NCI-H1436 treated with DMSO at 0.1 percent for 48 hours (cell line): ENCODE results near the gene ZBTB49.

ENCODE experiments used
- DNase-seq: peaks from one replicate; lab custom pipeline; 2025; lab: John Stamatoyannopoulos, UW

Gene ZBTB49

GRCh38 chr4:4281787-4282186 lies 8.3 kb upstream of the ZBTB49 start:
- DNase-seq = no peak

DNA sequence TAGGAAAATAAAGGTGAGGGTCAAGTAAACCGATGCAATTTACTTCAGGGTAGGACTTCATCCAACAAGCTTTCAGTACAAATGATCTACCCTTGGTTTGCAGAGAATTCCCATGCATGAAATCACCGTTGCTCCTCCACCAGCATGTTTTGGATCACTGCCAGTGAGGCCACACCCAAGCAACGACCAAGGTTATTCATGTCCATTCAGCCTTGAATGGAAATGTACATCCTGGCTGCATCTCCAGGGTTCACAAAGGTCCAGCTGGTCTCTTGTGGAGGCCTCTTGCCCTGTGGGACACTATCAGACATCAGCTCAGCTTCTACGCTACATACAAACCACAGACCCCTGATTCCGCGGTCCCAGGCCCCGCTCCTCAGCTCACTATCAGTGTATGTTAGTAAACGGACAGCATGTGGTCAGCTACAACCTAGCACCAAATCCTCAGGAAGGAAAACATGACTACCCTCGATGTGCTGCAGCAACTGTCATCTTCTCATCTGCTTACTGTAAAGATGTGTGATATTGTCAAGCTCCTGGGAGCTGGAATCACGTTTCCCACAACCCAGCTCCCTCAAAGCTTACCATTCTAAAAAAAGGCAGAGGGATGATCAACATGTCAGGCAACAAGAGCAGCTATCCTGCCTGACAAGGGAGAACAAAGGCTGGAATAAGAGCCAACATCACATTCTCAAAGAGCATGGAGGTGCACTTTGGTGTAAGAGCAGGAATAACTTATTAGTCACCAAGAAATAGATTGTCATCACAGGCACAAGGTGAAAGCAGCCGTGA lies 5.0 kb upstream of the ZBTB49 start:
- no peak for DNase-seq

DNA sequence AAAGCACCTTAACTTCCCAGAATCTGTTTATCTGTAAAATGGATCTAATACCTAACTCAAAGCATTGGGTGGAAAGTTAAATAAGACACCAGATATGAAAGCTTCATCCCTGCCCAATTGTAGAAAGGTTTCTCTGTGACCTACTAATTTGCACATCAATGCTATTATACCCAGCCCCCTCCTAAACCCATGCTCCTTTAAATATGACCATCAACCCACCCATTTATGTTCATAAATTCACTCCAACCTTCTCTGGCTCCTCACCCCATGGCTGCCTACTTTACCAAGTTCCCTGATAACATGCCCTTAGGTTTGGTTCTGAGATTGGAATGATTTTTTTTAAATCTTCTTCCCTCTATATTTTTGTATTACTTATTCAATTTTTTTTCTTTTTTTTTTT lies 2.0 kb upstream of the ZBTB49 start:
- no peak for DNase-seq

DNA sequence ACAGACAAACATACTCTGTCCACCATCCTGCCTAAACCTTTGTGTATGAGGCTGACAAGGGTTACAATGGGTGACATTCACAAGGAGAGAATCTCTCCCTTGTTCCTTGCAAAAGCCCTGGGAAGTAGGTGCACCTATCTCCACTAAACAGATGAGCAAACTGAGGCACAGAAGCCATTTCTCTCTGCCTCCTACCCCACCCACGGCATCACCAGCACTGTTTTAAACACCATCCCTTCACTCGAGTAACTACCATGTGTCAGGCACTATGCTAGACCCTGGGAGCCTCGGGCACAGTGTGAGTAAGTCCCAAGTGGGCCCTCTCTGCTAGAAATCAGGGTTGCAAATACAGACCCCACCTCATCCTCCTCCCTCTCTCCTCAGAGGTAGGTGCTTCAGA lies 996 bp upstream of the ZBTB49 start:
- no peak for DNase-seq

DNA sequence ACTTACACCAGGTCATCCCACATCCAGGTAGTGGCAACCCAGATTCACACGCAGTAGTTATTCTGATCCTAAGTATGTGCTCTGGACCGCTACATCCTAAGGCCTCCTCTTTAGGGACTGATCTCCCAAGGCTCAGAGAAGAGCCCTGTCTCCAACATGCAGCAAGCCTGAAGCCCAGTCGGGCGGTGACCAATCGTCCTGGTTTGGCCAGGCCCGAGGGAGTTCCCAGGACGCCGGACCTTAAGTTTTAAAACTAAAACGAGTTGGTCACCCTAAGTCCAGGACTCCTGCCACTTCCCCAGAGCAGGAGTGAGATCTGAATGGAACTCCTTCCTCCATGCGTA lies 482 bp upstream of the ZBTB49 start:
- no peak for DNase-seq

DNA sequence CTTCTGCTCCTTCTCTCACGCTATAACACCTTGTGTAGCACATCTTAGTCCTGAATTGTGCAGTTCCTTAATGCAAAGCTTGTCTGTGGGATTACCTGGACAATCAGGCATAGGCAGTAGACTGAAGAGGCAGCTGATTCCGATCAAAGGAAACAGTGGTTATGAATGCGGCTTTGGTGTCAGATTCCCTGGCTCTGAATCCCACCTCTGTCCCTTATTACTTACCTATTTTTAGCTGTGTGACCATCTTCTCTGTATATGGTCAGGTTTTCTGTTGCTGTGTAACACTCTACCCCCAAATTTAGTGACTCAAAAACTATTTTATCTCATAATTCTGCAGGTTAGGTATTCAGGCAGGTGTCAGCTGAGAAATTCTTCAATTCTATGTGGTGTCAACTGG lies 3.2 kb downstream of the ZBTB49 start:
- no peak for DNase-seq

DNA sequence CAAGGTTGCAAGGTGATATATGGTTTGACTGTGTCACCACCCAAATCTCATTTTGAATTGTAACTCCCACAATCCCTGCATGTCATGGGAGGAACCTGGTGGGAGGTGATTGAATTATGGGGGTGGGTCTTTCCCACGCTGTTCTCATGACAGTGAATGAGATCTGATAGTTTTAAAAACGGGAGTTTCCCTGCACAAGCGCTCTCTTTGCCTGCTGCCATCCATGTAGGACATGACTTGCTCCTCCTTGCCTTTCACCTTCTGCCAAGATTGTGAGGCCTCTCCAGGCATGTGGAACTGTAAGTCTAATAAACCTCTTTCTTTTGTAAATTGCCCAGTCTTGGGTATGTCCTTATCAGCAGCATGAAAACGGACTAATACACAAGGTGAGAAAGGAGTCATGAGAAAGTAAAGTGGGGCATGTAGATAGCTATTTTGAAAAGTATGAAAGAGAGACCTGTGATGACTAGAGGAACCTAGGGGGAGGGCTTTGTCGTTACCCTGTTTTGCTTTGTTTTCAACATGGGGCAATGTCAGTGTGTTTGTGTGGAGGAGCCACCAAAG lies 6.3 kb downstream of the ZBTB49 start:
- DNase-seq = no peak

DNA sequence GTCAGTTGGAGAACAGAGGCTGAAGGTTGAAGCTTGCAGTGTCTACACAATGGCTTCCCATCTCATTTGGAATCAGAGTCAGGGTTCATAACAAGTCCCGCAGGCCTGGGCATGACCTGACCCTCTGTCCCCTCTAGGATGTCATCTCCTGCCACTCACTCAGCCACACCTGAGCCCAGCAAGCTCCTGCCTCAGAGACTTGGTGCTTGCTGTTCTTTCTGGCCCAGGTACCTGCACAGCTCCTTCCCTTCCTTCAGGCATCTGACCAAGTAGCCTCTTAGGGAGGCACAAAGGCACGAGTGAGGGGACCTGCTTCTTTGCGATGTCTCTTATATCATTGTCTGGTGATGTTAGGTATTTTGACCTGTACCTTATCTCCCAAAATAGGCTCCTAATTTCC lies 9.0 kb downstream of the ZBTB49 start:
- no peak for DNase-seq

DNA sequence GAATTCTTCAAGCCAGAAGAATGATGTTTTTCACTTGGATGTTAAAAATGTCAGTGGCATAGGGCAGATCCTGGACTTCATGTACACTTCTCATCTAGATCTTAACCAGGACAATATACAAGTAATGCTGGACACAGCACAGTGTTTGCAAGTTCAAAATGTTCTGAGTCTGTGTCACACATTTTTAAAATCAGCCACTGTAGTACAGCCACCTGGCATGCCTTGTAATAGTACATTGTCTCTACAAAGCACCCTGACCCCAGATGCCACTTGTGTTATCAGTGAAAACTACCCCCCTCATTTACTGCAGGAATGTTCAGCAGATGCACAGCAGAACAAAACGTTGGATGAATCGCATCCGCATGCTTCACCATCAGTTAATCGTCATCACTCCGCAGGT lies 11.9 kb downstream of the ZBTB49 start:
- no peak for DNase-seq

DNA sequence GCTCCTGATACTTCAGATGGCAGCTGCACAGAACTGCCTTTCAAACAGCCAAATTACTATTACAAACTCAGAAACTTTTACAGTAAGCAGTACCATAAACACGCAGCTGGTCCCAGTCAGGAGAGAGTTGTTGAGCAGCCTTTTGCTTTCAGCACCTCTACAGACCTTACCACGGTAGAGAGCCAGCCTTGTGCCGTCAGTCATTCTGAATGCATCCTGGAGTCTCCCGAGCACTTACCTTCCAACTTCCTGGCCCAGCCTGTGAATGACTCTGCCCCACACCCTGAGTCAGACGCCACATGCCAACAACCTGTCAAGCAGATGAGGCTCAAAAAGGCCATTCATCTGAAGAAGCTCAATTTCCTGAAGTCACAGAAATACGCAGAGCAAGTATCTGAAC lies 12.4 kb downstream of the ZBTB49 start:
- no peak for DNase-seq

GRCh38 chr4:4306920-4307319 lies 16.9 kb downstream of the ZBTB49 start:
- no peak for DNase-seq

GRCh38 chr4:4308800-4309441 lies 18.9 kb downstream of the ZBTB49 start:
- no peak for DNase-seq

GRCh38 chr4:4311193-4311592 lies 21.1 kb downstream of the ZBTB49 start:
- no peak for DNase-seq

- DNase-seq = no peak
Measured at GRCh38 chr4:4315461-4316149, 25.6 kb downstream of the ZBTB49 start.

DNA sequence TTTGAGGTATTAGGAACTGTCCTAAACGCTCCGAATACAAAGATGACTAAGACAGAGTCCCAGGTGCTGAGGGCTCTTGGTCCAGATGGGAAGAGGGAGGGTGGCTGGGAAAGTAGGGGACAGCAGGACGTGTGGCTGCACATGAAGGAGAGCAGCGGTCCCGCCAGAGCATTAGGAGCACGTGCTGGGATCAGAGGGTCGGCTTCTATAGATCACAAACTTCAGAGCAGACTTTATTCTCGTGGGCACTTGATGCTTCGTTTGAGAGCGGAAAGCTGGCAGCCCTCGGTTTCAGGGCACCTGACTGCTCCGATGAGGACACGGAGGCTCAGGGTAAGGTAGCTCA lies 26.1 kb downstream of the ZBTB49 start:
- no peak for DNase-seq

DNA sequence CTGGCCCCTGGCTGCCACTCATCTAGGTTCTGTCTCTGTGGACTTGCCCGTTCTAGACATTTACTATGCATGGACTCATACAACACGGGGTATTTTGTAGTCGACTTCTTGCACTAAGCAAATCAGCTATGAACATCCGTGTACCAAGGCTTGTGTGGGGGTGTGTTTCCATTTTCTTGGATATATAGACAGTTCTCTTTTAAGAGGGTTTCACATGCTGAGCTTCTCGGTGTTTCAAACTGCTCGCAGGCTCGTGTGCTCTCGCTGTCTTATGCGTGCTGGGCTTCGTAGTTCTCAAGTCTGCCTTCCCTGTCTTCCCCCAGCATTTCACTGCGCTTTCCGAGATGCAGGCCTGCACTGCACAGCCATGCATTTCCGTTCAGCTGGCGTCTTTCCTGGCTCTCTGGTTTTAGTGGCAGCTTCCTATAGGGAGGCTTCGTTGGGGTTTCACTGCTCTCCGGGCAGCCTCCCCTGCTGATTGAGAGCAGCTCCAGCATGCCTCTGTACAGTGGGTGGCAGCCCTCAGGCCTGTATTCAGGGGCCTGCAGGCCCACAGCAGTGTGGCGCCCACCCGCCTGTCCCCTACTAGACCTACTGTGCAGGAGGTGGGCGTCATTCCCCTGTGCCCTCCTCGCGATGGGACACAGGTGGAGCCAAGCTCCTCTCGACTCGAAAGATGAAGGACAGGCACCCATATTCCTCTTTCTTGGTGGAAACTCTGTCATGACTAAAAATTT lies 27.6 kb downstream of the ZBTB49 start:
- no peak for DNase-seq

DNA sequence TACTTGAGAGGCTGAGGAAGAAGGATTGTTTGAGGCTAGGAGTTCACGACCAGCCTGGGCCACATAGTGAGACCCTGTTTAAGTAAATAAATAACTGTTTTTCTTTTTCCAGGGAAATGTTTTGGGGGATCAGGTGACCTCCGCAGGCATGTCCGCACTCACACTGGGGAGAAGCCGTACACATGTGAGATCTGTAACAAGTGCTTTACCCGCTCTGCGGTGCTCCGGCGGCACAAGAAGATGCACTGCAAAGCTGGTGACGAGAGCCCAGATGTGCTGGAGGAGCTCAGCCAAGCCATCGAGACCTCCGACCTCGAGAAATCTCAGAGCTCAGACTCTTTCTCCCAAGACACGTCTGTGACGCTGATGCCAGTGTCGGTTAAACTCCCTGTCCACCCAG lies 30.5 kb downstream of the ZBTB49 start:
- no peak for DNase-seq

- no peak for DNase-seq
Measured at GRCh38 chr4:4320951-4321714, 31.1 kb downstream of the ZBTB49 start.

- no peak for DNase-seq
Measured at GRCh38 chr4:4321951-4322688, 32.1 kb downstream of the ZBTB49 start.

DNA sequence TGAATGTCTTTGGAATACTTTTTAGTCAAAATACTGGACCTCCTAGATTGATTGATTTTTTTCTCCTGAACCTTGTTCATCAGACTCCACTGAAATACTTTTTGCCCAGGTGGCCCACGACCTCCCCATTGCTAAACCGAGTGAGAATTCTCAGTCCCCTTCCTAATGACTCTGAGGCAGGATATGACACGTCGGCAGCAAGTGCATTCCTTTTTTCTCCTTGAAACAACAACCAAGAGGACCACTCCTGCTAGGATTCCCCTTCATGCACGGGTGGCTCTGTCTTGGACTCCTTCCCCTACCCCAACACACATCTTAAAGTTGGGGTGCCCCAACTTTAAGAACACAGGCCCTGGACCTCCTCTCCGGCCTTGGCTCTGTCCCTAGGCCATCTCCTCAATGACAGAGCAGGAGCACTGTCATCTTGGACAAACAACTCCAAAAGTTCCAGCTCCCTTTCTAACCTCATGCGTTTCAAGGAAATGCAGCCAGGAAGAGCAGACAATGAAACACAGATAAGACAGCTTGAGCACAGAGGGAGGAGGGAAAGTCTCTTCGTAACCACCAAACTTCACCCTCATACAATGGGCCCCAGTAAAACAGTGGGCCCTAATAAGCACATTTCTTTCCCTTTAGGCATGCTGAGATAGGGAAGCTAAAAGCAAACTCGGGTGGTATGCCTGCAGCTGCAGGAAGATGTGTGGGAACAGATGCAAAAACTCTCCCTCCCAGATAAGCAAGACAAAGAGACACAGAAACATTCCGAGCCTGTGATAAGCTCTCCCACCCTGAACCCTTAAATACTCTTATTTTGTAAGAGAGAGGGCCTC lies 33.9 kb downstream of the ZBTB49 start:
- DNase-seq = no peak
